NCI-H187 treated with DMSO at 0.1 percent for 48 hours (cell line): ENCODE measurements around the gene NPPA.

Experiments used
- DNase-seq: peaks from one replicate; lab custom pipeline; 2025; lab: John Stamatoyannopoulos, UW

Gene NPPA

DNA sequence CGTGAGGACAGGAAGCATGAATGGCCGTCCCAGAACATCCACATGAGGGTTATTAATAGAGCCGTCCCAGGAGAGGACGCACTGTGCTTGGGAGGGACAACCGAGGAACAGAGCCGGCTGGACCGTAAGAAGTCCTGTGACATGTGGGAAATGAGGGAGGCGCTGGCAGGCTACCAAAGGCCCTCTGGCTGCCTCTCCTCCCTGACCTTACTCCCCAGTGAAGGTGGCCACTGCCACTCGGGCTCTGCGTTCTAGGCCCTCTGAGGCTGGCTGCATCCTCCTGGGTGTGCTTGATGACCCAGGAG is 26.6 kb upstream of the NPPA start:
- no peak for DNase-seq

GRCh38 chr1:11873395-11874257 is 26.0 kb upstream of the NPPA start:
- DNase-seq: no peak

GRCh38 chr1:11872545-11872944 is 25.0 kb upstream of the NPPA start:
- no peak for DNase-seq

DNA sequence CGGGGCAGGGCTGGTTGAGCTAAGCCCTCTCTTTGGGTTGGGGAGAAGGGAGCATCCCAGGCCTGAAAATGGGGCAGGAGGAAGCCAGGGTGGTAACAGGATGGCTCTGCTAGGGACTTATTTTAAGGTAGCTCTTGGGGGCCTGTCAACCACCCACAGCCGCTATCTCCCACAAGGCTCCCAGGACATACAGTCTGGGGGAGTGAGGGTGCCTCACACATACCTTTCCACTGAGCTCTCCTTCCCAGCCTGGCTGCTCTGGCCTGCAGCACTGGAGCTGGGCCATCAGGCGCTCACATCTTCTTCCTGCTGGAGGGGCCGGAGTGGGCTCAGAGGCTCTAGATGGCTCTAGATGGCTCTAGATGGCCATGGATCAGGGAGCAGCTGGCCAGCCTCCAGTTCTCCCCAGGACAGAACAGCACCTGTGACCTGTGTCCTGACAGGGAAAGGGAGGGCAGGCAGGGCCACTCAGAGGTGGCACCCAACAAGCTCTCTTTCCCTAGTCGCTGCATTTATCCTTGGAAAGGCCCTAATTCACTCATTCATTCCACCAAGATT is 22.1 kb upstream of the NPPA start:
- no peak for DNase-seq

GRCh38 chr1:11869104-11869503 is 21.5 kb upstream of the NPPA start:
- no peak for DNase-seq

DNA sequence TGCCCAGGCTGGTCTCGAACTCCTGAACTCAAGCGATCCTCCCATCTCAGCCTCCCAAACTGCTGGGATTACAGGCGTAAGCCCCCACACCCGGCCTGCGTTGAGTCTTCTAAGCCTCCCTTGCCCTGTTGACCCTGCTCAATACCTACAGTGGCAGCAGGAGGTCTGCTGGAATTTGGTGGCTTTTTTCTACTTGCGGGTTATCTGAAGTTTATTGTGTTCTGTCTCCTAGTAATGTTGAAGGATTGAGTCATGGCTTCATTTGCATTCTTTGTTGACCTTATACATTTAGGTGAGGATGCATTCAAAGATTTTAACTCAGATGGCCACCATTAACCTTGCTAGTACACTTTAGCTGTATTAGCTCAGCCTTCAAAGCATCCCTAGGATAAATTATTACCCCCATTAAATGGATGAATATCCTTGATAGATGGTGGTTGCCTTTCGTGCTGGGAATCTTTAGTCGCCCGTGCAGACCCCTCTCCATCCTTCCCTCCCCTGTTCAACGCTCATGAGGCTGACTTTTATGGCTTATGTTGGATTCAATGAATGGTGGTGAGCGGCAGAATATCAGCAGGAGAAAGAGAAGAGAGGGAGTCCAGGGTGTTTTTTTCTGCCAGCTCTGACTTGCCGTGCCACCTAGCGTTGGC is 20.9 kb upstream of the NPPA start:
- DNase-seq: no peak

- no peak for DNase-seq
These were observed 15.3 kb upstream of the NPPA start for GRCh38 chr1:11862890-11863289.

- no peak for DNase-seq
These were observed 13.0 kb upstream of the NPPA start for GRCh38 chr1:11860587-11860986.

- DNase-seq: no peak
These were observed 12.5 kb upstream of the NPPA start for GRCh38 chr1:11860083-11860482.

GRCh38 chr1:11858968-11859871 is 11.6 kb upstream of the NPPA start:
- no peak for DNase-seq

GRCh38 chr1:11858613-11858967 is 11.0 kb upstream of the NPPA start, which contains the start of gene NPPB:
Gene NPPB (minus strand): TSS chr1:11858945. CDS start chr1:11858833, 112 bp downstream.
- no peak for DNase-seq

DNA sequence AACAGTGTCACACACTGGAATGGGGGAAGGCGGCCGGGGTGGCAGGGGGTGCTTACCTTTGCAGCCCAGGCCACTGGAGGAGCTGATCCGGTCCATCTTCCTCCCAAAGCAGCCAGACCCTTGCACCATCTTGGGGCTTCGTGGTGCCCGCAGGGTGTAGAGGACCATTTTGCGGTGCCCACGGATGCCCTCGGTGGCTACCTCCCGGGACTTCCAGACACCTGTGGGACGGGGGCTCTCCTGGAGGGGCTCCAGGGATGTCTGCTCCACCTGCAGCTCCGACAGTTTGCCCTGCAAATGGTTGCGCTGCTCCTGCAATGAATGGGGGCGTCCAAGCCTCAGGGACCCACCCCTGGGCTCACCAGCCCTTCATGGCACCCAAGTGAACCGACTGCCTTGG is 10.6 kb upstream of the NPPA start:
- no peak for DNase-seq

DNA sequence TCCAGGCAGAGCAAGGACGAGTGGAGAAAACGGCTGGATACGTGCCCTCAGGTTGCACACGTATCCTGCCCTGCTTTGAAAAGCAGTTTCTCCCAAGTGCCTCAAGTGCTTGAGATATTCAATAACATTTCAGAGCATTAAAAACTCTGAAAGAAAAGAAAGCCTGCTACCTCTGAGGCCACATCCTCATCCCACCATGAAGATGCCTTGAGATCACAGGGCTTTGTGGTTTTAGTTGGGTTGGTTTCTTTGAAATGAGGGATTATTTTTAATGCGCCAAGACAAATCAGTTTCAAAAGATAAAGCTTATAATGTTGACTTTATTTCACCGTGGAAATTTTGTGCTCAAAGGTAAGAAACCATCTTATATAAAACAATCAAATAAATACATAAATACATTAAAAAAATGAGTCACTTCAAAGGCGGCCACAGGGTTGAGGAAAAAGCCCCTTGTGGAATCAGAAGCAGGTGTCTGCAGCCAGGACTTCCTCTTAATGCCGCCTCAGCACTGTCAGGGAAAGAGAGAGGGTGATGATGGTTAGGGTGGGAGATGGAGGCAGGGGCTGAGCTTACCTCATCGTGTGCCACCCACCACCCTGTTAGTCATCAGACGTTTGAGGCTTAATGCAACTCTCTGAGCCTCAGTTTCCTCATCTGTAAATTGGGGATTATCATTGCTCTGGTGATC is 9.7 kb upstream of the NPPA start:
- no peak for DNase-seq

DNA sequence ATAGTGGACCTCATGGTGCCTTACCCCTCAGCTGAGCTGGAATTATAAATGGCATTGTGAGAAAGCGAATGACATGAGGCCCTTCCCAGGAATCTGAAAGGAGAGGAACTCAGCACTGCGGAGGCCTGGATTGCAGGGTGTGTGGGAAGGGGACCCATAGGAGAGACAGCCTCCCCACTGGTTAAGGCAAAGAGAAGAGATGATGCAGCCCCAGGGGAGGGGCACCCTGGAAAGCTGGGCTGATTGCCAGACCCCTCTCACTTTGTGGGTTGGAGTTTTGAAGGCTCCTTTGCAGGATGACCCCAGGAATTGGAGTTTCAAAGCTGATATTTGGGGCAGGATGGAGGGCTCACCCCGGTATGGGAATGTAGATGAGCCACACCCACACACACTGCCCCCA is 9.1 kb upstream of the NPPA start:
- no peak for DNase-seq

GRCh38 chr1:11855430-11855829 is 7.8 kb upstream of the NPPA start:
- DNase-seq: no peak

- no peak for DNase-seq
These were observed 6.9 kb upstream of the NPPA start for GRCh38 chr1:11854519-11854918.

GRCh38 chr1:11851180-11851579 is 3.6 kb upstream of the NPPA start:
- DNase-seq: no peak

DNA sequence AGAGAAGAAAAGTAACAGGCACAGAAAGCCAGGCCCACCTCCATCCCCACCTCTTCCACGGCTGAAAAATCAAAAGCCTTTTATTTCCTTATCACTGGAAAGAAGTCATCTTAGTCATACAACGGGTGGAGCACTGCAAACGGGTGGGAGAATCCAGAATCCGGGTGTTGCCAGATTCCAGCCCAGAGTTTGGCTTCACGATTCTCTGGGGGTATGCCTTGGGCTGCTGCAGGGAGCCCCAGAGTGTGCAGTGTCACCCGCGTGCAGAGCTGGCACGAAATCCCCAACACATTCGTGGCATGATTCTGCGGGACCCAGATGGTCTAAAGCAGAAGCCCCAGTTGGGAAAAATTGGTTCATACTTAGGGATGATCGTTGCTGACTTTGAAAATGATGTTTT is 2.6 kb upstream of the NPPA start:
- DNase-seq: no peak

DNA sequence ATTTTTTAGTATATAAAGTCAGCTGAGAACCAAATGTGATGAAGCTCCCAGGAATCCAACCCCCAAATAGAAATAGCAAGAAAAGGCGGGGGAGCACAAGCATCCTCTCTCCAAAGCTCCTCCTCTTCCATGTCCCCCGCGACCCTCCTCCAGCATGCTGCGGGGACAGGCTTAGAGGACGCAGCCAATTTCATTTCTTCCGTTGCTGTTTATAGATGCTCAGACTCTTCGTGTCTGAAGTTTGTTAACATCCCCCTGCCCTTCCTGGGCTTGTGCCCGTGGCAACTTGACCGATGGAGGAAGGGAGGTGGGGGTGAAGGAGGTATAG is 754 bp upstream of the NPPA start:
- no peak for DNase-seq

DNA sequence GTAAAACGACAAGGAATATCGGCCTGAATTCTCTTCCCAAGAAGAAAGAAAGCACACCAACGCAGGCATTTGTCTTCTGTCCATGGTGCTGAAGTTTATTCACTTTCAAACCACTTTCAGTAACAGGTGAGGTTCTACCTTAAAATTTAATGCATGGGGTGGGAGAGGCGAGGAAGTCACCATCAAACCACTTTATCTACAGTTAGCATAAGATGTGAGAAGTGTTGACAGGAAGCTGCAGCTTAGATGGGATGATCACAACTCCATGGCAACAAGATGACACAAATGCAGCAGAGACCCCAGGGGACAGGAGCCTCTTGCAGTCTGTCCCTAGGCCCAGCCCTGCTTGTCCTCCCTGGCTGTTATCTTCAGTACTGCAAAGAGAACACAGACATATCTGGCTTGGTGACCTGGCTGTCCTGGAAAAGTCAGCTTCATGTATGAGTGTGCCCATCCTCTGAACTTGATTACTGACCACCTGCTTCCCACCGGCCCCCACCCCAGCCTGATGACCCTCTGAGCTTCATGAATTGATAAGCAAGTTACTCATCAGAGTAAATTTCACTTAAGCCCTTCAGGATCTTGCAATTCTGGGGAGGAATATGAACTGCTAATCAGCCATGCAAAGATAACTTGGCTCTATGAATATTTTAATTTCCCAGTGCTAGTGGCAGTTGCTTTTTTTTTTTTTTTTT is 1.8 kb downstream of the NPPA start:
- DNase-seq: no peak
